Lung (tissue), 12 donors: ENCODE results near the gene HECTD2. TPM values are rescaled to one million over a fixed set of nuclear protein-coding genes. Genes with fewer than 3 reads are reported as not detected.
A peak's percentile ranks its signal among the peaks of the same experiment; 100 is the strongest.

ENCODE experiments used
- ATAC-seq: fragments of 200-7000 bp; cut with Tn5 transposase; one replicate; pipeline ENCODE4 v1.9.1; 2020; ENCODE audit warnings: moderate number of reproducible peaks; ENCODE audit not compliant: insufficient read depth, low FRiP score
- DNase-seq, 3 donors: peaks; one replicate each; pipeline ENCODE4 v3.0.0-alpha.2; 2013 to 2017
- H3K27ac ChIP-seq, 2 donors: one replicate each; pipeline ENCODE4 v1.5.1; 2013; ENCODE audit warnings: mild to moderate bottlenecking in 2 of 2, moderate library complexity in 2 of 2, control low read depth in 1 of 2, inconsistent platforms in 1 of 2, low read depth in 1 of 2, low read length in 1 of 2
- H3K27me3 ChIP-seq, 3 donors: one replicate each; pipeline ENCODE4 v1.5.1; 2013; ENCODE audit warnings: low read length in 2 of 3; ENCODE audit not compliant: control insufficient read depth in 3 of 3, insufficient read depth in 3 of 3
- H3K36me3 ChIP-seq, 4 donors: one replicate each; pipeline ENCODE4 v1.5.1; 2013; ENCODE audit warnings: low read length in 4 of 4, mild to moderate bottlenecking in 1 of 4, moderate library complexity in 1 of 4; ENCODE audit not compliant: control insufficient read depth in 4 of 4, insufficient read depth in 4 of 4
- H3K4me1 ChIP-seq, 5 donors: one replicate each; pipeline ENCODE4 v1.5.1; 2013; ENCODE audit warnings: low read length in 5 of 5, mild to moderate bottlenecking in 2 of 5, moderate library complexity in 1 of 5; ENCODE audit not compliant: control insufficient read depth in 5 of 5, insufficient read depth in 5 of 5
- H3K4me3 ChIP-seq: one replicate; pipeline ENCODE4 v1.5.1; 2013; ENCODE audit warnings: mild to moderate bottlenecking, control low read depth, moderate library complexity
- H3K9ac ChIP-seq, 2 donors: one replicate each; pipeline ENCODE4 v1.5.1; 2013; ENCODE audit warnings: low read length in 2 of 2, control low read depth in 1 of 2; ENCODE audit not compliant: insufficient read depth in 1 of 2
- H3K9me3 ChIP-seq, 4 donors: one replicate each; pipeline ENCODE4 v1.5.1; 2013; ENCODE audit warnings: low read length in 3 of 4, mild to moderate bottlenecking in 1 of 4, moderate library complexity in 1 of 4; ENCODE audit not compliant: control insufficient read depth in 4 of 4, insufficient read depth in 3 of 4
- WGBS, 2 donors: extraction: QIAGEN DNeasy Blood & Tissue Kit; methylation state at CpG; one replicate each; pipeline ENCODE4 v1.1.7; 2013; 5-methylcytosine and 5-hydroxymethylcytosine counted together
- polyA plus RNA-seq, 2 donors: library from polyadenylated mRNA; stranded (reverse); fragments of 200-250 nt; gene quantifications; one replicate each; pipeline ENCODE4 v1.2.1, GENCODE V29; 2013
- total RNA-seq, 2 donors: library from RNA; depleted of rRNA in 1 of 2; stranded (reverse); fragments of >200 nt in 1 of 2; gene quantifications; one replicate each; pipeline ENCODE4 v1.2.1, GENCODE V29; 2014 to 2021
- TF ChIP-seq, protein P1 (sequence below): IDR thresholded peaks from 2 replicates; pipeline ENCODE4 v1.5.1; 2012; ENCODE audit warnings: mild to moderate bottlenecking; ENCODE audit errors: control extremely low read depth, extremely low read depth
- donor health status: control.
- donor health status: control.
- donor health status: Bipolar disorder and iron deficiency.
- donor health status: healthy.
- donor health status: DM: yes; HTN: yes; CAD: no.

The HECTD2 gene
- total and polyA plus RNA-seq, 4 donors: 3.1 to 50.8 (median 7.2) TPM

DNA sequence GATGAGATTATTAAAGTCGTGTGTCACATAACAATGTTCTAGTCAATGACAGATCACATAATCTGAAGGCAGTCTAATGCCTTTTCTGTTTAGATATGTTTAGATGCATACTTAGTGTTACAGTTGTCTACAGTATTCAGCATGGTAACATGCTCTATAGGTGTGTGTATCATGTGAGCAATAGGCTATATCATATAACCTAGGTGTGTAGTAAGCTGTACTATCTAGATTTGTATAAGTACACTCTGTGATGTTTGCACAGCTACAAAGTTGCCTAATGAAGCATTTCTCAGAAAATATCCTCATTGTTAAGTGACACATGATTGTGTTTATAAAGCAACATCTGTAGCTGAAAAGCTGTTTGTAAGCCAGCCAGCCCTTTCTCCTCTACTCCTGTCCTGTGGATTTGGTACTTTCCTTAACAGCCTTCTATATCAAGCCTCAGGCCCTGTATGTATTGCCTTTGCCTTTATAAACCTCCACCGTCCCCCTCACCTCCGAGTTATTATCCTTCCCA is 6.3 kb downstream of the HECTD2 start:
- 72 to 83% methylated on average over 3 of the region's 3 CpGs for WGBS, 2 donors
- H3K9ac ChIP-seq: peak overlapping the region in 1 of 2 donors; percentile 40
- no peaks in the 10 kb centered on the region for H3K27me3 ChIP-seq
- no peak overlapping the region for H3K27ac ChIP-seq
- H3K4me3 ChIP-seq: no peak overlapping the region
- DNase-seq: peak in 2 of 3 donors; percentile 66 to 76
- H3K36me3 ChIP-seq: no peaks in the 10 kb centered on the region
- H3K4me1 ChIP-seq: peaks cover 1 to 42% (median 10%) of the 10 kb centered on the region in 5 donors
- no peaks in the 10 kb centered on the region for H3K9me3 ChIP-seq
- TF ChIP-seq, protein P1, sequence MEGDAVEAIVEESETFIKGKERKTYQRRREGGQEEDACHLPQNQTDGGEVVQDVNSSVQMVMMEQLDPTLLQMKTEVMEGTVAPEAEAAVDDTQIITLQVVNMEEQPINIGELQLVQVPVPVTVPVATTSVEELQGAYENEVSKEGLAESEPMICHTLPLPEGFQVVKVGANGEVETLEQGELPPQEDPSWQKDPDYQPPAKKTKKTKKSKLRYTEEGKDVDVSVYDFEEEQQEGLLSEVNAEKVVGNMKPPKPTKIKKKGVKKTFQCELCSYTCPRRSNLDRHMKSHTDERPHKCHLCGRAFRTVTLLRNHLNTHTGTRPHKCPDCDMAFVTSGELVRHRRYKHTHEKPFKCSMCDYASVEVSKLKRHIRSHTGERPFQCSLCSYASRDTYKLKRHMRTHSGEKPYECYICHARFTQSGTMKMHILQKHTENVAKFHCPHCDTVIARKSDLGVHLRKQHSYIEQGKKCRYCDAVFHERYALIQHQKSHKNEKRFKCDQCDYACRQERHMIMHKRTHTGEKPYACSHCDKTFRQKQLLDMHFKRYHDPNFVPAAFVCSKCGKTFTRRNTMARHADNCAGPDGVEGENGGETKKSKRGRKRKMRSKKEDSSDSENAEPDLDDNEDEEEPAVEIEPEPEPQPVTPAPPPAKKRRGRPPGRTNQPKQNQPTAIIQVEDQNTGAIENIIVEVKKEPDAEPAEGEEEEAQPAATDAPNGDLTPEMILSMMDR: no peak
- no peak for ATAC-seq

DNA sequence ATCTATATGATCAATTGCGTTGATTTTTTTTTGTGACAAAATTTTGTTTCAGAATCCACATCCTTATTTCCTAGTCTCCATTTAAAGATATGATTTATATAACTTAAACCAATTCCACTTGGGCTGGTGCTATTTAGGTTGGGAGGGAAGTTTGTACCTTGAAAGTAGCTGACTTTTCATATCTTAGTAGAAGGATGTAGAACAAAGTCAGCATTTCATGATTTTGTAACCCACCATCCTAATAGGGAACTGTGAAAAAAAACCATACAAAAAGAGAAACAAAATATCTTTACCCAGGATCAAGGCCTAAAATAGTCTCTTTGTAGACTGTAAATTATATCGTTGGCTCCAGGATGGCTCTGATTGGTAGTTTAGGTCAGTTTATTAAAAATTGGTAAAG is 8.3 kb downstream of the HECTD2 start:
- no peak overlapping the region for H3K27ac ChIP-seq
- TF ChIP-seq, protein P1: no peak
- no peaks in the 10 kb centered on the region for H3K9me3 ChIP-seq
- H3K4me1 ChIP-seq: peaks cover 0 to 33% (median 10%) of the 10 kb centered on the region in 5 donors
- no peak overlapping the region for H3K4me3 ChIP-seq
- 91 to 93% methylated on average over 2 of the region's 2 CpGs for WGBS, 2 donors
- no peaks in the 10 kb centered on the region for H3K27me3 ChIP-seq
- H3K36me3 ChIP-seq: no peaks in the 10 kb centered on the region
- DNase-seq (no peak), ATAC-seq (no peak)
- H3K9ac ChIP-seq: no peak overlapping the region

DNA sequence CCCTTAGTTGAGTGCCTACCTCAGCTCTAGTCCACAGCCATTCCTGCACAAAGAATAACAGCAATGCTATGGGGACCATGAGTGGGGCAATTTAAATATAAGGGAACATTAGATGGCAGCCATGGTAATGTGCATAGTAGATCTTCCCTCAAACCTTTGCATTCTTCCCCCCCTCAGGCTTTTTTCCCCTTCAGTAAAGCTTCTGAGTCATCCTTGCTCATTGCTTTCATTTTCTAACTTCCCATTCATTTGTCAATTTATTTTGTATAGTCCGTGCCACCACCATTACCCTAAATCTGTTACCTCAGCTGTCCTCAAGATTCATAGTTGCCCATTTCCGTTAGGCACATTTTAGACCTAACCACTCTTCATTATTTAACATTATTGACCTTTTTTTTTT is 10.7 kb downstream of the HECTD2 start:
- peaks cover 0 to 10% (median 4%) of the 10 kb centered on the region in 5 donors for H3K4me1 ChIP-seq
- TF ChIP-seq, protein P1: no peak
- no peak overlapping the region for H3K4me3 ChIP-seq
- H3K9me3 ChIP-seq: no peaks in the 10 kb centered on the region
- no peak overlapping the region for H3K27ac ChIP-seq
- H3K27me3 ChIP-seq: no peaks in the 10 kb centered on the region
- DNase-seq (no peak), ATAC-seq (no peak)
- 89 to 91% methylated on average over 2 of the region's 2 CpGs for WGBS, 2 donors
- no peak overlapping the region for H3K9ac ChIP-seq
- peaks cover 0 to 3% (median 0%) of the 10 kb centered on the region in 4 donors for H3K36me3 ChIP-seq

DNA sequence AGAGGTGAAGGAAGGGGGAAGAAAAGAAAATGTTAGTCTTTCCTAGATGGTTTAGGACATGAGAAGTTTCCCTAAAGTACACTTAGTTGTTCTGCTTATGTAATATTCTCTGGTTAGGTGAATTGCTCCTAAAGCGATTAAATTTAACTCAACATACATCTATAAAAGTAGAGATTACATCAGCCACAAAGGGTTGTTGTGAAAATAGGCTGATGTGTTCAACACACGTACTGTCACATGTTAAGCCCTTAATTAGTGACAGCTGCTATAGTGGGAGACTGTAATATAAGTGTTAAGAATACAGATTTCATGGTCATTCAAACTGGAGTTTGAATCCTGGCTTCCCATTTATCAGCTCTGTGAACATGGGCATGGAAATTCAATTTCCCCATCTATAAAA is 12.8 kb downstream of the HECTD2 start:
- no peaks in the 10 kb centered on the region for H3K9me3 ChIP-seq
- no peak overlapping the region for H3K4me3 ChIP-seq
- no peak for ATAC-seq
- H3K4me1 ChIP-seq: no peaks in the 10 kb centered on the region
- H3K27ac ChIP-seq: no peak overlapping the region
- no peaks in the 10 kb centered on the region for H3K27me3 ChIP-seq
- H3K9ac ChIP-seq: no peak overlapping the region
- 87 to 93% methylated on average over 2 of the region's 2 CpGs for WGBS, 2 donors
- H3K36me3 ChIP-seq: peaks cover 0 to 10% (median 3%) of the 10 kb centered on the region in 4 donors
- TF ChIP-seq, protein P1: no peak
- no peak for DNase-seq
